Measurements from ENCODE around the gene CDIPT.
A peak's percentile ranks its signal among the peaks of the same experiment; 100 is the strongest.

CDIPT gene

DNA sequence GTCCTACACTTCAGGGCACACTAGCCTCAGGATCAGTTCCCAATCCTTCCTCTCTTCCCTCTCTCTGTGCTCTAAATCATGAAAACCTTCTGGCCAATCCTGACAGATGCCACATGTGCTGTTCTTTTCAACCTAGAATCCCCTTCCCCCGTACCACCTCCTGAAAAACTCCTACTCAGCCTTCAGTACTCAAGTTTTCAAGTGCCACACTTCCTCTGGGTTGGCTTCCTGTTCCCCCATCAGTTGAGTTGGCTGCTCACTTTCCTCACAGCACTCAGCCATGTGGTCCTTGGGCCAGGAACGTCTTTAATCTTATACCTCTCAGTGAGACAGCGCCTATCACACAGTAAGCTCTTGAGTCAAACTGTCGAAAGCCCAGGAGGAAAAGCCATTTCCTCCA, 40.6 kb upstream of the CDIPT start:
- no peak overlapping the region for H3K9ac ChIP-seq (ENCODE audit: low read length)

DNA sequence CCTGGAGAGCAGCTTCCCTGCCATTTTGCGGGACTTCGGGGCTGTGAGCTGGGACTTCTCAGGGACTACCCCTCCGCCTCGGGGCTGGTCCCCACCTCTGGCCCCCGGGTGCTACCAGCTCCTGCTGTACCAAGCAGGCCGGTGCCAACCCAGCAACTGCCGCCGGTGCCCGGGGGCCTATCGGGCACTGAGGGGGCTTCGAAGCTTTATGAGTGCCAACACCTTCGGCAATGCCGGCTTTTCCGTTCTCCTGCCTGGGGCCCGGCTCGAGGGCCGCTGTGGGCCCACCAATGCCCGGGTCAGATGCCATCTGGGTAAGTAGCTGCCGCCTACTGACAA, 38.5 kb upstream of the CDIPT start:
- Histone ChIP-seq H3K9me3 (ENCODE audit: control insufficient read depth, low read length) (no peaks in the 10 kb centered on the region), H3K4me3 (ENCODE audit: low read length) (no peak overlapping the region), H3K9ac (ENCODE audit: low read length) (peak overlapping the region; percentile 74), H3K4me1 (ENCODE audit: control insufficient read depth, insufficient read depth, low read length) (peaks cover 19% of the 10 kb centered on the region), H3K27me3 (ENCODE audit: control insufficient read depth, insufficient read depth, low read length) (peaks cover 13% of the 10 kb centered on the region), H3K36me3 (ENCODE audit: control insufficient read depth, insufficient read depth, low read length) (no peaks in the 10 kb centered on the region)

More for the DNA sequence above, 40.6 kb upstream of the CDIPT start:
- no peaks in the 10 kb centered on the region for H3K36me3 ChIP-seq (ENCODE audit: control insufficient read depth, insufficient read depth, low read length)
- no peaks in the 10 kb centered on the region for H3K9me3 ChIP-seq (ENCODE audit: control insufficient read depth, low read length)
- H3K4me1 ChIP-seq (ENCODE audit: control insufficient read depth, insufficient read depth, low read length), result peaks cover 19% of the 10 kb centered on the region
- no peak overlapping the region for H3K4me3 ChIP-seq (ENCODE audit: low read length)
- H3K27me3 ChIP-seq (ENCODE audit: control insufficient read depth, insufficient read depth, low read length), result peaks cover 2% of the 10 kb centered on the region

DNA sequence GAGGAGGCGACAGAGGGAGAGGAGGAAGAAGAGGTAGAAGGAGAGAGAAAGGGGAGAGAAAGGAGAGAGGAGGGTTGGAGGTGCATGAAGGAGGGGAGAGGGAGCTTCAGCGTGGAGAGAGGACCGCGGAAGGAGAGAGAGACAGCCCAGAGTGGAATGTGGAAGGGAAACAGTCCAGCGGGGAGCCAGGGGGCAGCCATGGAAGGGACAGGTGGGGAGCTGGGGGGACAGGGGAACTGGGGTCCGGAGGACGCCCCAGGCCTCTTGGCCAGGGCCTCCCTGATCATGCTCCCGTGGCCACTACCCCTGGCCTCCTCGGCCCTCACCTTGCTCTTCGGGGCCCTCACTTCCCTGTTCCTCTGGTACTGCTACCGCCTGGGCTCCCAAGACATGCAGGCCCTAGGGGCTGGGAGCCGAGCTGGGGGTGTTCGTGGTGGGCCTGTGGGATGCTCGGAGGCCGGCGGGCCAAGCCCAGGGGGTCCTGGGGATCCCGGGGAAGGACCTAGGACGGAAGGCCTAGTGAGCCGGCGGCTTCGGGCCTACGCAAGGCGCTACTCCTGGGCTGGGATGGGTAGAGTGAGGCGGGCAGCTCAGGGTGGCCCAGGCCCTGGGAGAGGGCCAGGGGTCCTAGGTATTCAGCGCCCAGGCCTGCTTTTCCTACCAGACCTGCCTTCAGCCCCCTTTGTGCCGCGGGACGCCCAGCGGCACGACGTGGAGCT, 38.0 kb upstream of the CDIPT start:
- Histone ChIP-seq H3K4me1 (ENCODE audit: control insufficient read depth, insufficient read depth, low read length) (peaks cover 19% of the 10 kb centered on the region), H3K36me3 (ENCODE audit: control insufficient read depth, insufficient read depth, low read length) (no peaks in the 10 kb centered on the region), H3K27me3 (ENCODE audit: control insufficient read depth, insufficient read depth, low read length) (peaks cover 13% of the 10 kb centered on the region), H3K9me3 (ENCODE audit: control insufficient read depth, low read length) (no peaks in the 10 kb centered on the region), H3K4me3 (ENCODE audit: low read length) (peak overlapping the region; percentile 71), H3K9ac (ENCODE audit: low read length) (peak overlapping the region; percentile 74)

DNA sequence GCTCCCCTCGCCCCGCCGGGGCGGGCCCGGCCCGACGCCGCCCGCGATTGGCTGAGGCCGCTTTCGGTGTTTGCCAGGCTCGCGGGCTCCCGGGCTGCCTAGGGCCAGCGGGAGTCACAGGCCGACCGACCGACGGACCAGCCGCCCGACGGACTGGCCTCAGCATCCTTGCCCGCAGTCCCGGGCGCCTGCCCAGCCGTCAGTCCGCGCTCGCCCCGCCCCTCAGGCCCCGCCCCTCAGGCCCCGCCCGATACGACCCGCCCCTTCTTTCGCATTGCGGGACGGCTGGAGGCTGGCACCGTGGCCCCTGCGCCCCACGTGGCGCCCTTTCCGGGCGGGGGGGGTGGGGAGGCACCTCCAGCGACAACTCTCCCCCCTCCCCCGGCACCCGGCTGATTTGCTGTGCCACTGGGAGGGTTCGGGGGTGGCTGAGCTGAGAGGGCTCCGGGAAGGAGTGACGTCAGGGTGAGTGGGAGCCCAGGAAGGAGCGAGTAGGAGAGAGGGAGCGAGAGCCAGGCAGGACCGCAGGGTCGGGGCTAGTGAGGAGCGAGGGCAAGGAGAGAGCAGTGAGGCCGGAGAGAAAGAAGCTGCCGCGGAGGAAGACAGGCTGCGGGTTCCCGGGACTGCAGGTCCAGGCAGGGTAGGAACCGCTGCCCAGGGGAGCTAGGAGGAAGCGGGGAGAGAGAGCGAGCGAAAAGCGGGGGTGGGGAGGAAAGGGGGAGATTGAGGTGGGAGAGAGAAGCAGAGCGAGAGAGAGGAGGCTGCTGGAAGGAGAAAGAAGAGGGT, 37.3 kb upstream of the CDIPT start, which contains the start of gene ASPHD1:
Gene ASPHD1 (plus strand): TSS at position 387 of the 786 bp plus-strand sequence. CDS start 484 bp downstream, outside the sequence.
- peaks cover 19% of the 10 kb centered on the region for H3K4me1 ChIP-seq (ENCODE audit: control insufficient read depth, insufficient read depth, low read length)
- H3K36me3 ChIP-seq (ENCODE audit: control insufficient read depth, insufficient read depth, low read length), result no peaks in the 10 kb centered on the region
- peaks cover 13% of the 10 kb centered on the region for H3K27me3 ChIP-seq (ENCODE audit: control insufficient read depth, insufficient read depth, low read length)
- peak within 1 kb of the TSS; percentile 74 for H3K9ac ChIP-seq (ENCODE audit: low read length)
- H3K4me3 ChIP-seq (ENCODE audit: low read length), result peak within 1 kb of the TSS; percentile 71
- H3K9me3 ChIP-seq (ENCODE audit: control insufficient read depth, low read length), result no peaks in the 10 kb centered on the region

DNA sequence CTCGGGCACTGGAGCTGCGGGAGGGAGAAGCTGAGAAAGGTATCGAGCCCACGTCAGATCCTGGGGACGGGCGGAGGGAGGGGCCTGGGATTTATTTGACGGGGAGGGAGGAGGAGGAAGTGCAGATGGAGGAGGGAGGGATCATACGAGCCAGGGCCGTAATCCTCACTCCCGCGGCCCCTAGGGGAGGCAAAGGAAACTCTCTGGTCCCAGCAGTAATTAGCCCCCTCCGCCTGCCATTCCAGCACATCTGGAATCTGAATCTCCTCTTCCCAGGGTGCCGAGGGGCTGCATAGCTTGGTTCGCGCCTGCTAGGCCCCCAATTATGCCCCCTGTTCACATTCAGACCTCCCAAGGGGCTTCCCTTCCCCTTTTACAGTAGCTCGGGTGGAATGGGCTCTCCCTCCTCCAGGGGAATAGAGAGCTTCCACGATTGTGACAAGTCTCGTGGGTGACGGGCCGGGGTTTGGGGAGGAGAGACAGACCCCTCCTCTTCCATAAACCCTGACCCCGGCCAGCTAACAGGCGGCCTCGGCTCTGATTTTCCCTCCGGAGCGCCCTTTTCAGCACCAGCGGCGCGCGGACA, 36.6 kb upstream of the CDIPT start, which contains the start of gene SEZ6L2:
Gene SEZ6L2 (minus strand): TSS at position 35 of the 586 bp plus-strand sequence. CDS start 531 bp downstream, outside the sequence.
- Histone ChIP-seq H3K27me3 (ENCODE audit: control insufficient read depth, insufficient read depth, low read length) (peaks cover 13% of the 10 kb centered on the region), H3K36me3 (ENCODE audit: control insufficient read depth, insufficient read depth, low read length) (no peaks in the 10 kb centered on the region), H3K4me1 (ENCODE audit: control insufficient read depth, insufficient read depth, low read length) (peaks cover 19% of the 10 kb centered on the region), H3K9ac (ENCODE audit: low read length) (peak within 1 kb of the TSS; percentile 74), H3K4me3 (ENCODE audit: low read length) (peak within 1 kb of the TSS; percentile 71), H3K9me3 (ENCODE audit: control insufficient read depth, low read length) (no peaks in the 10 kb centered on the region)

DNA sequence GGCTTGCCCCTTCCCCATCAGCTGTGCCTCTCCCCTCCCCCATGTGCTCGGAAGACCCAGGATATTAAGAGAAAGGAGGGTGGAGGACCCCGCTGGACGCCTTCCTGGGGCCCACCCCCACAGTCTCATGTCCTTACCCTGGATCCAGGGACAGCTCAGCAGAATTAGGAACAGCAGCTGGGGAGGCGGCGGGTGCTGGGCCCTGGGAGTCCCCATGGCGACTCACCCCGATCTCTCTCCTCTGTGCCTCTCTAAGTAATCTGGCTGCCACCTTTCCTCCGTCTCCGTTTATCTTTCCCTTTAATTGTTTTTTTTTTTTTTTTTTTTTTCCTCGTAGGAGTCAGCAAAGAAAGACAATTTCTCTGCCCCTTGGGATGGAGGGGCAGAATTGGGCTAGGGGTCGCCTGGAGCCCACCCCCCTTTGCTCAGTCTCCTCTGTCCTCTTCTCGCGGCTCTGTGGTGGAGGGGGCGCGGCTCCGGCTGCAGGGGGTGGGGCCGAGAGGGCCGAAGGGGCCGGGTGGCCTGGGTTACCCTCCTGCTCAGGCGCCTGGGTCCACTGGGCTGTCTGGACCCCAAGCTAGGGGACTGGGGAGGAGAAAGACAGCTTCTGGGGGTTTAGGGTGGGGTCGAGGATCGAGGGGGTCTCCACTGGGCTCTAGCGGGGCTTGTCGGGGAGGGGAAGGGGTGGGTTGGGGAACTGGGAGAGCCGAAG, 35.9 kb upstream of the CDIPT start:
- no peaks in the 10 kb centered on the region for H3K9me3 ChIP-seq (ENCODE audit: control insufficient read depth, low read length)
- H3K4me3 ChIP-seq (ENCODE audit: low read length), result no peak overlapping the region
- peaks cover 19% of the 10 kb centered on the region for H3K4me1 ChIP-seq (ENCODE audit: control insufficient read depth, insufficient read depth, low read length)
- H3K27me3 ChIP-seq (ENCODE audit: control insufficient read depth, insufficient read depth, low read length), result peaks cover 13% of the 10 kb centered on the region
- H3K9ac ChIP-seq (ENCODE audit: low read length), result peak overlapping the region; percentile 64
- no peaks in the 10 kb centered on the region for H3K36me3 ChIP-seq (ENCODE audit: control insufficient read depth, insufficient read depth, low read length)

DNA sequence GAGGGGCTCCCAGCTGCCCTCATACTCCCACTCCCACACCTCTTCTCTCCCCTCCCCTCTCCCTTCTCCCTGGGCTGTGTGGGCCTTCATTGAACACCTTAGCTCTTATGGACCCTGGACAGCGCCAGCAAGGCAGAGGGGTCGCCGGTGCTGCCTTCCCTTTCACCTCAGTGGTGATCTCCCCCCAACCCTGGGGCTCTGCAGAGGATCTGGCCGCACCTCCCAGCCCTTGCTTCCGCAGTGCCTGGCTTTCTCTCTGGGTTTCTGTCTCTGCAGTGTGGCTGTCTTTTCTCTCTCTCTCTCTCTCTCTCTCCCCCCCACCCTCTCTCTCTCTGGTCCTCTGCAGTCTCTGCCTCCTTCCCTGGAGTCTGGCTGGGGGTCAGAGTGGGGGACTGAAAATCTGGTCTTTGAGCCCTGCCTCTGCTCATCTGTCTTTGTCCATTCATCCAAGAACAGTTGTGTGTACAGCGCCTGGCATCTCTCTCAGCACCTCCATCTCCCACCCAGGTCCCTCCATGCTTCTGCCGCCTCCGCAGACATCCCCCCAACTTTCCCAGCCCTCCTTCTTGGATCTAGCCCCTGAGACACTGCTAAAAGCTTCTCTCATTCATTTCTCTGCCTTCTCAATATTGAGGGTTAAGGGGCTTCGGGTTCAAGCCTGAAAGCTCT, 35.2 kb upstream of the CDIPT start:
- H3K36me3 ChIP-seq (ENCODE audit: control insufficient read depth, insufficient read depth, low read length), result no peaks in the 10 kb centered on the region
- H3K9ac ChIP-seq (ENCODE audit: low read length), result peak overlapping the region; percentile 64
- peaks cover 13% of the 10 kb centered on the region for H3K27me3 ChIP-seq (ENCODE audit: control insufficient read depth, insufficient read depth, low read length)
- no peaks in the 10 kb centered on the region for H3K9me3 ChIP-seq (ENCODE audit: control insufficient read depth, low read length)
- H3K4me3 ChIP-seq (ENCODE audit: low read length), result no peak overlapping the region
- peaks cover 19% of the 10 kb centered on the region for H3K4me1 ChIP-seq (ENCODE audit: control insufficient read depth, insufficient read depth, low read length)

DNA sequence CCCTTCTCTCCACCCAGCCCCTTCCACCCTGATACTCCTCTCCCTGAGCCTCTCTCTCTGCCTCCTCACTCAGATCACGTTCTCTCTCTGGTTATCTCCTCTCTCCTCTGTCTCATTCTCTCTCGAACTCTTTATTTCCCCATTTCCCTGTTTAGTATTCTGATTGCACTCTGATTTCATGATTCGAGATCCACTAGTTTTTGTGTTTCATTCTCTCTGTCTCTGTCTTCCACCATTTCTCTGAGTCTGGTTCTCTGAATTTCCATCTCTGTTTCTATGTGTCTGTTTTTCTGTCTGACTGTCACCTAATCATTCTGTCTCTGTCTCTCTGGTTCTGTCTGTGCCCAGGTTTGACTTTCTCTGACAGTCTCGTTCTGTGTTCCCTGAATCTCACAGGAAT, 34.3 kb upstream of the CDIPT start:
- H3K4me1 ChIP-seq (ENCODE audit: control insufficient read depth, insufficient read depth, low read length), result peaks cover 19% of the 10 kb centered on the region
- H3K27me3 ChIP-seq (ENCODE audit: control insufficient read depth, insufficient read depth, low read length), result peaks cover 13% of the 10 kb centered on the region
- H3K36me3 ChIP-seq (ENCODE audit: control insufficient read depth, insufficient read depth, low read length), result no peaks in the 10 kb centered on the region
- H3K9me3 ChIP-seq (ENCODE audit: control insufficient read depth, low read length), result no peaks in the 10 kb centered on the region
- H3K4me3 ChIP-seq (ENCODE audit: low read length), result no peak overlapping the region
- no peak overlapping the region for H3K9ac ChIP-seq (ENCODE audit: low read length)

DNA sequence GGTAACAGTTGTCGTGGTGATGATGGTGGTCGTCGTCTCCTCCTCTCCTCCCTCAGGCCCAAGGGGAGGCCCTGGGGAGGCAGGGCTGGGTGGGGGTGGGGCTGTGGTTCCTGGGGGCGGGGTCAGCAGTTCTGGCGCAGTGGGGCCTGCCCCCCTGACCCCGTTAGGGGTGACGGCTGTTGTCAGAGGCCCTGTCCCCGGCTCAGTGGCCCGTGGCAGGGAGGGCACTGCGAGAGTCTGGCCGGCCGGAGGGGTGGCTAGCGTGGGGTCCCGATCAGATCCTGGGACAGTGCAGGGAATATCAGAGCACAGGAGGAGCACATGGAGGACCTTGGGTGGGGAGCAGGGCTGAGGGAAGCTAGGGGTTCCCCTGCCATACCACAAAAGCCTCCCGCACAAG, 33.8 kb upstream of the CDIPT start:
- Histone ChIP-seq H3K9ac (ENCODE audit: low read length) (no peak overlapping the region), H3K27me3 (ENCODE audit: control insufficient read depth, insufficient read depth, low read length) (peaks cover 13% of the 10 kb centered on the region), H3K4me1 (ENCODE audit: control insufficient read depth, insufficient read depth, low read length) (peaks cover 19% of the 10 kb centered on the region)

DNA sequence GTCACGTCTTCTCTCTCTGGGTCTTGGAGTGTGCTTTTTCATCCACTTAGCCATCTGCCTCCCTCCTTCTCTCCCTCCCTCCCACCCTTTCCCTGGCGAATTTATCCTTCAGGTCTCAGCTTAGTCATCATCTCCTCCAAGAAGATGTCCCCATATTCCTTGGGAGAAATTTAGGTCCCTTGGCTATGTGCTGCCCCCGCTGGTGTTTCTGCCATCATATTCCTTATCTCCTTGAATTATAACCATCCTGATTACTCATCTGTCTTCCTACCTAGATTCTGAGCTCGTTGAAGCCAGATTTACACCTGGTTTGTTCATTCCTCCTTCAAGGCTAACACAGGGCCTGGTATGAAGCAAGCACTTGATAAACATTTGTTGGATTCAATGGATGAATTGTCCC, 31.3 kb upstream of the CDIPT start:
- no peaks in the 10 kb centered on the region for H3K9me3 ChIP-seq (ENCODE audit: control insufficient read depth, low read length)
- H3K27me3 ChIP-seq (ENCODE audit: control insufficient read depth, insufficient read depth, low read length), result peaks cover 13% of the 10 kb centered on the region
- H3K4me3 ChIP-seq (ENCODE audit: low read length), result no peak overlapping the region
- no peak overlapping the region for H3K9ac ChIP-seq (ENCODE audit: low read length)
- H3K4me1 ChIP-seq (ENCODE audit: control insufficient read depth, insufficient read depth, low read length), result peaks cover under 1% of the 10 kb centered on the region
- no peaks in the 10 kb centered on the region for H3K36me3 ChIP-seq (ENCODE audit: control insufficient read depth, insufficient read depth, low read length)

More for the DNA sequence above, 33.8 kb upstream of the CDIPT start:
- no peaks in the 10 kb centered on the region for H3K9me3 ChIP-seq (ENCODE audit: control insufficient read depth, low read length)
- H3K36me3 ChIP-seq (ENCODE audit: control insufficient read depth, insufficient read depth, low read length), result no peaks in the 10 kb centered on the region
- no peak overlapping the region for H3K4me3 ChIP-seq (ENCODE audit: low read length)

DNA sequence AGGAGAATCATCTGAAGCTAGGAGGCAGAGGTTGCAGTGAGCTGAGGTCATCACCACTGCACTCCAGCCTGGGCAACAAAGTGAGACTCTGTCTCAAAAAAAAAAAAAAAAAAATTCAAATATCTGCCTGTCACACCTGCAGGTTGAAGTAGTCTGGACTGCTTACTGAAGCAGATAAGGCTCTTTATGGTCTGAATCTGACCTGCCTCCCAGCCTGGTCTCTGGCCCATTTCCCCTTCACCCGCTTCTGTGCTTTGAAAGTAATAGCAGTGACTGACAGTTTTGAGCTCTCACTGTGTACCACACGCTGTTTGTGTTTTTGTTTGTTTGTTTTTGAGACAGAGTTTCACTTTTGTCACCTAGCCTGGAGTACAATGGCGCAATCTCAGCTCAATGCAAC, 30.5 kb upstream of the CDIPT start:
- Histone ChIP-seq H3K9ac (ENCODE audit: low read length) (no peak overlapping the region), H3K27me3 (ENCODE audit: control insufficient read depth, insufficient read depth, low read length) (peaks cover 10% of the 10 kb centered on the region), H3K9me3 (ENCODE audit: control insufficient read depth, low read length) (no peaks in the 10 kb centered on the region), H3K4me3 (ENCODE audit: low read length) (no peak overlapping the region), H3K36me3 (ENCODE audit: control insufficient read depth, insufficient read depth, low read length) (no peaks in the 10 kb centered on the region), H3K4me1 (ENCODE audit: control insufficient read depth, insufficient read depth, low read length) (no peaks in the 10 kb centered on the region)

Data from mucosa of stomach (tissue), 1 donor.